ENCODE measurements around the gene PHF21A. TPM values are rescaled to one million over a fixed set of nuclear protein-coding genes. Genes with fewer than 3 reads are reported as not detected.

The PHF21A gene
- total and polyA plus RNA-seq, 2 donors (not counting 3 experiments of a cell fraction or from before 2014, with no cell fraction given) = 14.1 to 30.5 TPM

DNA sequence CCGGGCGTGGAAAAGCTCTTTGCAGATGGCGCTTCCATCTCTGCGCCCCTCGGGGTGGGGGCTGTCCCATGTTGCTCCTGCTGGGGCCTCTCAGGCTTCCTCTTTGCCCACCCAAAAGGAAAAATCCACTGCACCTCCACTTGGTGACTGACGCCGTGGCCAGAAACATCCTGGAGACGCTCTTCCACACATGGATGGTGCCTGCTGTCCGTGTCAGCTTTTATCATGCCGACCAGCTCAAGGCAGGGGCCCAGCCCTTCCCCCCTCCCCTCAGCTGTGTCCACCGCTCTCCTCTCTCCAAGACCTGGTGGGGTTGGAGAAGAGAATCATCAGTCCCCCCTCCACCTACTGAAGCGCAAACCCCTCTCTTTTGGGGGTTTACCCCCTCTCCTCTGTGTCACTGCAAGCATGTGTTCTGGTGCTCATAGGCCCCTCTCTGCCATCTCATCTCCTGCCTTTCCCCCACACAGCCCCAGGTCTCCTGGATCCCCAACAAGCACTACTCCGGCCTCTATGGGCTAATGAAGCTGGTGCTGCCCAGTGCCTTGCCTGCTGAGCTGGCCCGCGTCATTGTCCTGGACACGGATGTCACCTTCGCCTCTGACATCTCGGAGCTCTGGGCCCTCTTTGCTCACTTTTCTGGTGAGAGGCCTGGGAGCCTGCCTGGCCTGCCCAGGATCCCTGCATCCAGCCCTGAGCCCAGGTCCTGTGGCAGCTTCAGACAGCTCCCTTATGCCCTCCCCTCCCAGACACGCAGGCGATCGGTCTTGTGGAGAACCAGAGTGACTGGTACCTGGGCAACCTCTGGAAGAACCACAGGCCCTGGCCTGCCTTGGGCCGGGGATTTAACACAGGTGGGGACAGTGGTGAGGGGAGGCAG lies 197.0 kb downstream of the PHF21A start:
- TF ChIP-seq POLR2AphosphoS5 (IDR thresholded peaks at IDR 0.05; ENCODE audit: insufficient read depth, low read depth, low read length) = no peak
- TF ChIP-seq, protein P1, sequence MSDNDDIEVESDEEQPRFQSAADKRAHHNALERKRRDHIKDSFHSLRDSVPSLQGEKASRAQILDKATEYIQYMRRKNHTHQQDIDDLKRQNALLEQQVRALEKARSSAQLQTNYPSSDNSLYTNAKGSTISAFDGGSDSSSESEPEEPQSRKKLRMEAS (IDR thresholded peaks at IDR 0.05; ENCODE audit: insufficient read depth, insufficient read length) = no peak
- TF ChIP-seq GATA2 (IDR thresholded peaks at IDR 0.05; ENCODE audit: insufficient read depth, insufficient read length, low read depth, low read length) = no peak
- TF ChIP-seq, protein P2, sequence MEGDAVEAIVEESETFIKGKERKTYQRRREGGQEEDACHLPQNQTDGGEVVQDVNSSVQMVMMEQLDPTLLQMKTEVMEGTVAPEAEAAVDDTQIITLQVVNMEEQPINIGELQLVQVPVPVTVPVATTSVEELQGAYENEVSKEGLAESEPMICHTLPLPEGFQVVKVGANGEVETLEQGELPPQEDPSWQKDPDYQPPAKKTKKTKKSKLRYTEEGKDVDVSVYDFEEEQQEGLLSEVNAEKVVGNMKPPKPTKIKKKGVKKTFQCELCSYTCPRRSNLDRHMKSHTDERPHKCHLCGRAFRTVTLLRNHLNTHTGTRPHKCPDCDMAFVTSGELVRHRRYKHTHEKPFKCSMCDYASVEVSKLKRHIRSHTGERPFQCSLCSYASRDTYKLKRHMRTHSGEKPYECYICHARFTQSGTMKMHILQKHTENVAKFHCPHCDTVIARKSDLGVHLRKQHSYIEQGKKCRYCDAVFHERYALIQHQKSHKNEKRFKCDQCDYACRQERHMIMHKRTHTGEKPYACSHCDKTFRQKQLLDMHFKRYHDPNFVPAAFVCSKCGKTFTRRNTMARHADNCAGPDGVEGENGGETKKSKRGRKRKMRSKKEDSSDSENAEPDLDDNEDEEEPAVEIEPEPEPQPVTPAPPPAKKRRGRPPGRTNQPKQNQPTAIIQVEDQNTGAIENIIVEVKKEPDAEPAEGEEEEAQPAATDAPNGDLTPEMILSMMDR (IDR thresholded peaks at IDR 0.05; ENCODE audit: extremely low read depth in 1 of 2, insufficient read depth in 1 of 2, low read depth in 1 of 2, low read length in 2 of 2) = no peak
- TF ChIP-seq POLR2A (IDR thresholded peaks at IDR 0.05; ENCODE audit: low read depth, low read length) = no peak
- TF ChIP-seq MYC (IDR thresholded peaks at IDR 0.05; ENCODE audit: low read depth, low read length) = no peak
- TF ChIP-seq JUN (IDR thresholded peaks at IDR 0.05; ENCODE audit: borderline replicate concordance, insufficient read depth, insufficient read length, low read depth) = no peak
- no peak for TF ChIP-seq FOS (IDR thresholded peaks at IDR 0.05; ENCODE audit: borderline replicate concordance, insufficient read depth, low read length)
- no peak for TF ChIP-seq EZH2 (IDR thresholded peaks at IDR 0.05; ENCODE audit: borderline replicate concordance, low read depth, low read length, severe bottlenecking)
- POLR2A ChIA-PET = no interaction called here
- Histone ChIP-seq H3K36me3 (ENCODE audit: control insufficient read depth in 2 of 2, extremely low read depth in 1 of 2, insufficient read depth in 2 of 2, low read length in 2 of 2) (no peaks in the 10 kb centered on the region), H3K9me3 (replicated peaks; ENCODE audit: control insufficient read depth, insufficient read depth, low read length) (no peaks in the 10 kb centered on the region), H3K9me1 (replicated peaks; ENCODE audit: control insufficient read depth, extremely low read depth, insufficient read depth, low read length) (no peaks in the 10 kb centered on the region), H4K20me1 (replicated peaks; ENCODE audit: control insufficient read depth, extremely low read depth, insufficient read depth, low read length) (no peaks in the 10 kb centered on the region), H3K4me1 (ENCODE audit: control insufficient read depth, extremely low read depth, insufficient read depth, low read length) (no peaks in the 10 kb centered on the region), H2AFZ (ENCODE audit: low read depth, low read length) (no peak overlapping the region), H3K27ac (ENCODE audit: insufficient read depth, low read depth, low read length) (no peak overlapping the region), H3K4me3 (replicated peaks in 1 of 3; ENCODE audit: insufficient read depth in 1 of 3, low read depth in 1 of 3, low read length in 3 of 3) (no peak overlapping the region), H3K79me2 (ENCODE audit: control insufficient read depth, insufficient read depth, low read length) (no peaks in the 10 kb centered on the region), H3K9ac (replicated peaks; ENCODE audit: extremely low read depth, insufficient read depth, low read length) (no peak overlapping the region), H3K4me2 (ENCODE audit: insufficient read depth, low read length) (no peak overlapping the region), H3K27me3 (ENCODE audit: control insufficient read depth in 2 of 2, insufficient read depth in 2 of 2, low read length in 2 of 2) (peaks cover 13 to 30% of the 10 kb centered on the region in 2 experiments)
- intact Hi-C loops (cut with micrococcal nuclease) (no loop called here), dilution Hi-C loops (cut with MboI; ENCODE audit: extremely low pct_ligation_motif_present, low sequenced_read_pairs) (no loop called here)
- DNase-seq (ENCODE audit: low read depth, low spot score) (no peak), FAIRE-seq (no peak)
- BruUV-seq (replicated peaks) = no TSS peak
- CTCF ChIA-PET = interaction anchor here (1.0 to 2.6 kb wide), 4 partner anchors 40 to 78 kb away, joined by 3 to 8 read pairs (median 5); no protein-coding TSS in a partner anchor

Data from endothelial cell of umbilical vein (primary cell).